ENCODE measurements around the gene CDYL2.
"Not testable (repeated sequence)": the region's sequence is repeated elsewhere in the genome, so short reads cannot be mapped to it uniquely, and the experiment has no call there.

CDYL2 gene

GRCh38 chr16:80743273-80743672 lies 61.1 kb downstream of the CDYL2 start:
- Histone ChIP-seq H3K9ac (ENCODE audit: low read length) (no peak overlapping the region), H3K27ac (ENCODE audit: low read length) (no peak overlapping the region), H3K4me1 (ENCODE audit: control insufficient read depth, low read depth, low read length) (no peaks in the 10 kb centered on the region), H3K36me3 (ENCODE audit: control insufficient read depth, low read depth, low read length) (no peaks in the 10 kb centered on the region), H3K9me3 (ENCODE audit: control insufficient read depth, low read depth, low read length) (no peaks in the 10 kb centered on the region), H3K4me3 (ENCODE audit: low read length) (no peak overlapping the region), H3K27me3 (ENCODE audit: control insufficient read depth, insufficient read depth, low read length) (no peaks in the 10 kb centered on the region)

GRCh38 chr16:80742331-80742730 lies 62.1 kb downstream of the CDYL2 start:
- Histone ChIP-seq H3K9me3 (ENCODE audit: control insufficient read depth, low read depth, low read length) (no peaks in the 10 kb centered on the region), H3K4me1 (ENCODE audit: control insufficient read depth, low read depth, low read length) (no peaks in the 10 kb centered on the region), H3K27ac (ENCODE audit: low read length) (no peak overlapping the region), H3K4me3 (ENCODE audit: low read length) (no peak overlapping the region), H3K9ac (ENCODE audit: low read length) (no peak overlapping the region), H3K27me3 (ENCODE audit: control insufficient read depth, insufficient read depth, low read length) (no peaks in the 10 kb centered on the region), H3K36me3 (ENCODE audit: control insufficient read depth, low read depth, low read length) (no peaks in the 10 kb centered on the region)

GRCh38 chr16:80741724-80742123 lies 62.7 kb downstream of the CDYL2 start:
- no peaks in the 10 kb centered on the region for H3K27me3 ChIP-seq (ENCODE audit: control insufficient read depth, insufficient read depth, low read length)
- no peak overlapping the region for H3K27ac ChIP-seq (ENCODE audit: low read length)
- no peaks in the 10 kb centered on the region for H3K9me3 ChIP-seq (ENCODE audit: control insufficient read depth, low read depth, low read length)
- H3K4me1 ChIP-seq (ENCODE audit: control insufficient read depth, low read depth, low read length): no peaks in the 10 kb centered on the region
- H3K36me3 ChIP-seq (ENCODE audit: control insufficient read depth, low read depth, low read length): no peaks in the 10 kb centered on the region
- no peak overlapping the region for H3K9ac ChIP-seq (ENCODE audit: low read length)
- H3K4me3 ChIP-seq (ENCODE audit: low read length): no peak overlapping the region

GRCh38 chr16:80739523-80739922 lies 64.9 kb downstream of the CDYL2 start:
- Histone ChIP-seq H3K9ac (ENCODE audit: low read length) (no peak overlapping the region), H3K27ac (ENCODE audit: low read length) (no peak overlapping the region), H3K4me3 (ENCODE audit: low read length) (no peak overlapping the region), H3K36me3 (ENCODE audit: control insufficient read depth, low read depth, low read length) (no peaks in the 10 kb centered on the region), H3K9me3 (ENCODE audit: control insufficient read depth, low read depth, low read length) (no peaks in the 10 kb centered on the region), H3K4me1 (ENCODE audit: control insufficient read depth, low read depth, low read length) (no peaks in the 10 kb centered on the region), H3K27me3 (ENCODE audit: control insufficient read depth, insufficient read depth, low read length) (no peaks in the 10 kb centered on the region)

GRCh38 chr16:80738521-80738920 lies 65.9 kb downstream of the CDYL2 start:
- Histone ChIP-seq H3K9me3 (ENCODE audit: control insufficient read depth, low read depth, low read length) (no peaks in the 10 kb centered on the region), H3K36me3 (ENCODE audit: control insufficient read depth, low read depth, low read length) (no peaks in the 10 kb centered on the region), H3K27me3 (ENCODE audit: control insufficient read depth, insufficient read depth, low read length) (no peaks in the 10 kb centered on the region), H3K9ac (ENCODE audit: low read length) (no peak overlapping the region), H3K27ac (ENCODE audit: low read length) (no peak overlapping the region), H3K4me1 (ENCODE audit: control insufficient read depth, low read depth, low read length) (no peaks in the 10 kb centered on the region), H3K4me3 (ENCODE audit: low read length) (no peak overlapping the region)

- Histone ChIP-seq H3K4me3 (ENCODE audit: low read length) (no peak overlapping the region), H3K9ac (ENCODE audit: low read length) (no peak overlapping the region), H3K9me3 (ENCODE audit: control insufficient read depth, low read depth, low read length) (no peaks in the 10 kb centered on the region), H3K4me1 (ENCODE audit: control insufficient read depth, low read depth, low read length) (no peaks in the 10 kb centered on the region), H3K36me3 (ENCODE audit: control insufficient read depth, low read depth, low read length) (no peaks in the 10 kb centered on the region), H3K27me3 (ENCODE audit: control insufficient read depth, insufficient read depth, low read length) (no peaks in the 10 kb centered on the region), H3K27ac (ENCODE audit: low read length) (no peak overlapping the region)
These were observed 68.6 kb downstream of the CDYL2 start for GRCh38 chr16:80735846-80736245.

GRCh38 chr16:80733407-80733806 lies 71.0 kb downstream of the CDYL2 start:
- H3K36me3 ChIP-seq (ENCODE audit: control insufficient read depth, low read depth, low read length): no peaks in the 10 kb centered on the region
- no peak overlapping the region for H3K4me3 ChIP-seq (ENCODE audit: low read length)
- no peaks in the 10 kb centered on the region for H3K4me1 ChIP-seq (ENCODE audit: control insufficient read depth, low read depth, low read length)
- no peak overlapping the region for H3K9ac ChIP-seq (ENCODE audit: low read length)
- no peaks in the 10 kb centered on the region for H3K9me3 ChIP-seq (ENCODE audit: control insufficient read depth, low read depth, low read length)
- H3K27me3 ChIP-seq (ENCODE audit: control insufficient read depth, insufficient read depth, low read length): no peaks in the 10 kb centered on the region
- H3K27ac ChIP-seq (ENCODE audit: low read length): no peak overlapping the region

- Histone ChIP-seq H3K27me3 (ENCODE audit: control insufficient read depth, insufficient read depth, low read length) (no peaks in the 10 kb centered on the region), H3K9me3 (ENCODE audit: control insufficient read depth, low read depth, low read length) (no peaks in the 10 kb centered on the region), H3K36me3 (ENCODE audit: control insufficient read depth, low read depth, low read length) (no peaks in the 10 kb centered on the region), H3K4me3 (ENCODE audit: low read length) (no peak overlapping the region), H3K27ac (ENCODE audit: low read length) (no peak overlapping the region), H3K4me1 (ENCODE audit: control insufficient read depth, low read depth, low read length) (no peaks in the 10 kb centered on the region), H3K9ac (ENCODE audit: low read length) (no peak overlapping the region)
These were observed 72.5 kb downstream of the CDYL2 start for GRCh38 chr16:80731915-80732314.

- not testable (repeated sequence) for H3K9me3 ChIP-seq (ENCODE audit: control insufficient read depth, low read depth, low read length); H3K4me3 ChIP-seq (ENCODE audit: low read length); H3K36me3 ChIP-seq (ENCODE audit: control insufficient read depth, low read depth, low read length); H3K9ac ChIP-seq (ENCODE audit: low read length); H3K4me1 ChIP-seq (ENCODE audit: control insufficient read depth, low read depth, low read length); H3K27ac ChIP-seq (ENCODE audit: low read length); H3K27me3 ChIP-seq (ENCODE audit: control insufficient read depth, insufficient read depth, low read length)
These were observed 77.2 kb downstream of the CDYL2 start for GRCh38 chr16:80727066-80727763.

- H3K9me3 ChIP-seq (ENCODE audit: control insufficient read depth, low read depth, low read length): peaks cover 4% of the 10 kb centered on the region
- no peaks in the 10 kb centered on the region for H3K4me1 ChIP-seq (ENCODE audit: control insufficient read depth, low read depth, low read length)
- no peaks in the 10 kb centered on the region for H3K27me3 ChIP-seq (ENCODE audit: control insufficient read depth, insufficient read depth, low read length)
- no peak overlapping the region for H3K9ac ChIP-seq (ENCODE audit: low read length)
- H3K4me3 ChIP-seq (ENCODE audit: low read length): no peak overlapping the region
- no peaks in the 10 kb centered on the region for H3K36me3 ChIP-seq (ENCODE audit: control insufficient read depth, low read depth, low read length)
- no peak overlapping the region for H3K27ac ChIP-seq (ENCODE audit: low read length)
These were observed 78.7 kb downstream of the CDYL2 start for GRCh38 chr16:80725566-80726162.

- H3K27me3 ChIP-seq (ENCODE audit: control insufficient read depth, insufficient read depth, low read length): no peaks in the 10 kb centered on the region
- no peak overlapping the region for H3K27ac ChIP-seq (ENCODE audit: low read length)
- H3K36me3 ChIP-seq (ENCODE audit: control insufficient read depth, low read depth, low read length): no peaks in the 10 kb centered on the region
- H3K4me1 ChIP-seq (ENCODE audit: control insufficient read depth, low read depth, low read length): no peaks in the 10 kb centered on the region
- H3K4me3 ChIP-seq (ENCODE audit: low read length): no peak overlapping the region
- no peak overlapping the region for H3K9ac ChIP-seq (ENCODE audit: low read length)
- peaks cover 4% of the 10 kb centered on the region for H3K9me3 ChIP-seq (ENCODE audit: control insufficient read depth, low read depth, low read length)
These were observed 80.4 kb downstream of the CDYL2 start for GRCh38 chr16:80723981-80724380.

- Histone ChIP-seq H3K36me3 (ENCODE audit: control insufficient read depth, low read depth, low read length) (no peaks in the 10 kb centered on the region), H3K4me1 (ENCODE audit: control insufficient read depth, low read depth, low read length) (peaks cover 3% of the 10 kb centered on the region), H3K4me3 (ENCODE audit: low read length) (no peak overlapping the region), H3K27ac (ENCODE audit: low read length) (no peak overlapping the region), H3K9me3 (ENCODE audit: control insufficient read depth, low read depth, low read length) (peaks cover 4% of the 10 kb centered on the region), H3K9ac (ENCODE audit: low read length) (no peak overlapping the region), H3K27me3 (ENCODE audit: control insufficient read depth, insufficient read depth, low read length) (no peaks in the 10 kb centered on the region)
These were observed 81.3 kb downstream of the CDYL2 start for GRCh38 chr16:80723091-80723490.
